ENCODE measurements around the gene EEF2KMT. TPM values are rescaled to one million over a fixed set of nuclear protein-coding genes. Genes with fewer than 3 reads are reported as not detected.

EEF2KMT gene
- total RNA-seq, 2 experiments from 2014 or later, result 11.5 to 18.5 TPM

- H3K4me2 ChIP-seq (ENCODE audit: low read length), result no peak overlapping the region
- no peak for TF ChIP-seq EZH2phosphoT487 (IDR thresholded peaks at IDR 0.05; ENCODE audit: borderline replicate concordance, low read depth, low read length)
- TF ChIP-seq, protein P1, sequence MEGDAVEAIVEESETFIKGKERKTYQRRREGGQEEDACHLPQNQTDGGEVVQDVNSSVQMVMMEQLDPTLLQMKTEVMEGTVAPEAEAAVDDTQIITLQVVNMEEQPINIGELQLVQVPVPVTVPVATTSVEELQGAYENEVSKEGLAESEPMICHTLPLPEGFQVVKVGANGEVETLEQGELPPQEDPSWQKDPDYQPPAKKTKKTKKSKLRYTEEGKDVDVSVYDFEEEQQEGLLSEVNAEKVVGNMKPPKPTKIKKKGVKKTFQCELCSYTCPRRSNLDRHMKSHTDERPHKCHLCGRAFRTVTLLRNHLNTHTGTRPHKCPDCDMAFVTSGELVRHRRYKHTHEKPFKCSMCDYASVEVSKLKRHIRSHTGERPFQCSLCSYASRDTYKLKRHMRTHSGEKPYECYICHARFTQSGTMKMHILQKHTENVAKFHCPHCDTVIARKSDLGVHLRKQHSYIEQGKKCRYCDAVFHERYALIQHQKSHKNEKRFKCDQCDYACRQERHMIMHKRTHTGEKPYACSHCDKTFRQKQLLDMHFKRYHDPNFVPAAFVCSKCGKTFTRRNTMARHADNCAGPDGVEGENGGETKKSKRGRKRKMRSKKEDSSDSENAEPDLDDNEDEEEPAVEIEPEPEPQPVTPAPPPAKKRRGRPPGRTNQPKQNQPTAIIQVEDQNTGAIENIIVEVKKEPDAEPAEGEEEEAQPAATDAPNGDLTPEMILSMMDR (conservative IDR thresholded peaks at IDR 0.05; ENCODE audit: low read length), result no peak
- H3K9me3 ChIP-seq (ENCODE audit: low read length), result no peaks in the 10 kb centered on the region
- DNase-seq (ENCODE audit: low spot score), result no peak
- CTCF ChIA-PET (ENCODE audit: unreplicated experiment), result no interaction called here
- no peaks in the 10 kb centered on the region for H4K20me1 ChIP-seq (ENCODE audit: insufficient read depth, low read length)
- POLR2A ChIA-PET, result no interaction called here
- peaks cover 6% of the 10 kb centered on the region; the same call in 1 of the 2 replicates for H3K36me3 ChIP-seq (ENCODE audit: insufficient read depth, low read length)
- peaks cover 13% of the 10 kb centered on the region; the same call in 1 of the 2 replicates for H3K79me2 ChIP-seq (ENCODE audit: insufficient read depth, low read depth, low read length)
- H3K4me1 ChIP-seq (ENCODE audit: insufficient read depth, low read length, poor library complexity, severe bottlenecking), result peaks cover 19% of the 10 kb centered on the region
- BruUV-seq (replicated peaks), result no TSS peak
- no peak overlapping the region for H2AFZ ChIP-seq (ENCODE audit: low read length)
- H3K27ac ChIP-seq (ENCODE audit: low read depth, low read length, poor library complexity, severe bottlenecking), result no peak overlapping the region
- no peak overlapping the region for H3K4me3 ChIP-seq (ENCODE audit: low read depth, low read length, poor library complexity, severe bottlenecking)
- no peaks in the 10 kb centered on the region for H3K9me2 ChIP-seq (ENCODE audit: insufficient read depth, low read length)
- intact Hi-C loops (cut with micrococcal nuclease; ENCODE audit: unreplicated experiment), result no loop called here
Measured at GRCh38 chr16:5069048-5069447, 28.5 kb downstream of the EEF2KMT start.

DNA sequence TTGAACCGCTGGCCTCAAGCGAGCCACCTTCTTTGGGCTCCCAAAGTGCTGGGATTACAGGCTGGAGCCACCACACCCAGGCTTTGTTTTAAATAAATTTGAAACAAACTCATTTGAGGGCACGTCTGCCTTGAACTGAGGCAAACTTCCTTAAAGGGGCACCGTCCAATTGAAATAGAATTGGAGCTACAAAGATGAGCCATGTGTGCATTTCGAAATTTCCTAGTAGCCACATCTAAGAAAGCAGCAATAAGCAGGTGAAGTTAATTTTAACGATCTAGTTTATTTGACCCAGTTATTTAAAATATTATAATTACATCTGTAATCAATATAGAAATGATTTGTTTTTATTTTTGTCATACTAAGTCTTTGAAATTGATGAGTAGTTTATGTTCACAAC is 31.1 kb downstream of the EEF2KMT start:
- POLR2A ChIA-PET, result no interaction called here

GRCh38 chr16:5065813-5066212 is 31.8 kb downstream of the EEF2KMT start, which contains the start of gene C16orf89:
C16orf89 (minus strand) TSS chr16:5065956; CDS start chr16:5065908, 48 bp downstream.
- no peak within 1 kb of the TSS for H2AFZ ChIP-seq (ENCODE audit: low read length)
- no peak within 1 kb of the TSS for H3K4me2 ChIP-seq (ENCODE audit: low read length)
- H3K36me3 ChIP-seq (ENCODE audit: insufficient read depth, low read length), result no peaks in the 10 kb centered on the region
- ChIA-PET CTCF (ENCODE audit: unreplicated experiment) (no interaction called here), POLR2A (no interaction called here)
- no peak within 1 kb of the TSS for H3K4me3 ChIP-seq (ENCODE audit: low read depth, low read length, poor library complexity, severe bottlenecking)
- TF ChIP-seq EZH2phosphoT487 (IDR thresholded peaks at IDR 0.05; ENCODE audit: borderline replicate concordance, low read depth, low read length), result no peak
- TF ChIP-seq, protein P1 (conservative IDR thresholded peaks at IDR 0.05; ENCODE audit: low read length), result no peak
- H3K9me3 ChIP-seq (ENCODE audit: low read length), result no peaks in the 10 kb centered on the region
- no peak within 1 kb of the TSS for H3K27ac ChIP-seq (ENCODE audit: low read depth, low read length, poor library complexity, severe bottlenecking)
- H3K79me2 ChIP-seq (ENCODE audit: insufficient read depth, low read depth, low read length), result no peaks in the 10 kb centered on the region
- peaks cover under 1% of the 10 kb centered on the region for H3K4me1 ChIP-seq (ENCODE audit: insufficient read depth, low read length, poor library complexity, severe bottlenecking)
- DNase-seq (ENCODE audit: low spot score), result no peak
- intact Hi-C loops (cut with micrococcal nuclease; ENCODE audit: unreplicated experiment), result no loop called here
- no TSS peak for BruUV-seq (replicated peaks)
- H3K9me2 ChIP-seq (ENCODE audit: insufficient read depth, low read length), result no peaks in the 10 kb centered on the region
- H4K20me1 ChIP-seq (ENCODE audit: insufficient read depth, low read length), result no peaks in the 10 kb centered on the region

More for the DNA sequence above, 31.1 kb downstream of the EEF2KMT start:
- peaks cover 7% of the 10 kb centered on the region for H3K4me1 ChIP-seq (ENCODE audit: insufficient read depth, low read length, poor library complexity, severe bottlenecking)
- no peaks in the 10 kb centered on the region for H4K20me1 ChIP-seq (ENCODE audit: insufficient read depth, low read length)
- H3K79me2 ChIP-seq (ENCODE audit: insufficient read depth, low read depth, low read length), result no peaks in the 10 kb centered on the region
- H3K27ac ChIP-seq (ENCODE audit: low read depth, low read length, poor library complexity, severe bottlenecking), result no peak overlapping the region
- H3K36me3 ChIP-seq (ENCODE audit: insufficient read depth, low read length), result no peaks in the 10 kb centered on the region
- CTCF ChIA-PET (ENCODE audit: unreplicated experiment), result no interaction called here
- no peak for TF ChIP-seq EZH2phosphoT487 (IDR thresholded peaks at IDR 0.05; ENCODE audit: borderline replicate concordance, low read depth, low read length)
- TF ChIP-seq, protein P1 (conservative IDR thresholded peaks at IDR 0.05; ENCODE audit: low read length), result no peak
- no peak for DNase-seq (ENCODE audit: low spot score)
- H3K9me3 ChIP-seq (ENCODE audit: low read length), result no peaks in the 10 kb centered on the region
- no peak overlapping the region for H3K4me2 ChIP-seq (ENCODE audit: low read length)
- H3K4me3 ChIP-seq (ENCODE audit: low read depth, low read length, poor library complexity, severe bottlenecking), result no peak overlapping the region
- intact Hi-C loops (cut with micrococcal nuclease; ENCODE audit: unreplicated experiment), result no loop called here
- no peaks in the 10 kb centered on the region for H3K9me2 ChIP-seq (ENCODE audit: insufficient read depth, low read length)
- no TSS peak for BruUV-seq (replicated peaks)
- H2AFZ ChIP-seq (ENCODE audit: low read length), result no peak overlapping the region
